ENCODE data around the gene PHACTR3. TPM values are rescaled to one million over a fixed set of nuclear protein-coding genes. Genes with fewer than 3 reads are reported as not detected.

PHACTR3 gene
- polyA plus RNA-seq, 1 donor = 5.5 TPM

DNA sequence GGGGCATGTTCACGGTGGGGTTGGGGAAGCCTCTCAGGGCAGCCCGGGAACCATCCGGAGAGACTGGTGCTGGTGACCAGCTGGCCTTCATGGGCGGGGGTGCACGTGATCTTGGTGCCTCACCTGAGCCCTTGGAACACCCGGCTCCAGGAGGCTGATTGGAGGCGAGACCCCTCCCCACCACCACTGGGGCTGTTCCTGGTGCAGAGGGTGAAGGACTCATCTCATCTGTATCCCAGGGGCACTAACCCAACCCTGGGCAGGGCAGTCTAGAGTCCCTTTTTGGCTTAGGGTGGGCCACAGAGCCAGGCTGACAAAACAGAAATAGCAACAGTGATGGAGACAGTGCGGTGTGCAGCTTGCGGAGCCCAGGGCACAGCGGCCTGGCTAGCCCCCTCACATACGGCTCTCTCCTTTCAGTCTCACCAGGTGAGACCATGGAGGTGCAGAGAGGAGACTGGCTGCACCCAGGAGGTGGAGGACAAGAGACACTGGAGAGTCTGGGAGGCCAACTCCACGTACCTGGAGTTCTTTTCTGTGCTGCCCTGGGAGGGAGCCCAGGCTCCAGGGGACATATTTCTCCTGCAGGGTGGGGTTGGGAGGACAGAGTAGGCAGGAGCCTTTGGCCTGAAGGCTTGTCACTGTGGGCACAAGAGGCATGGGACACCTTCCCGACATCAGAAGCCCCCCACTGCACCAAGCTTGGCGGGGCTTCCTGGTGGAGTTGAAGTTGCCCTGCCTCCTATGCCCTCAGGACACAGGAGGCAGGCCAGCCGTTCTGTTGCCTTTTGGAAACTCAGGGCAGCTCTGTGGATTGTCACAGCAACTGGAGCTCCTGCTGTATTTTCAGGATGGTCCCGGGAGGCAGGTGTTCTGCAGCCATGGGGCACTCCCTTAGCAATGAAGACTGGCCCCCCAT is 223.1 kb downstream of the PHACTR3 start:
- DNase-seq (ENCODE audit: low read depth) = no peak

GRCh38 chr20:59828125-59829053 is 224.0 kb downstream of the PHACTR3 start:
- no peak for DNase-seq (ENCODE audit: low read depth)

- DNase-seq (ENCODE audit: low read depth) = no peak
Measured at GRCh38 chr20:59829054-59829785, 224.9 kb downstream of the PHACTR3 start.

- no peak for DNase-seq (ENCODE audit: low read depth)
Measured at GRCh38 chr20:59829786-59830664, 225.7 kb downstream of the PHACTR3 start.

GRCh38 chr20:59830665-59831023 is 226.3 kb downstream of the PHACTR3 start:
- DNase-seq (ENCODE audit: low read depth) = no peak

- DNase-seq (ENCODE audit: low read depth) = no peak
Measured at GRCh38 chr20:59831024-59831915, 226.9 kb downstream of the PHACTR3 start.

DNA sequence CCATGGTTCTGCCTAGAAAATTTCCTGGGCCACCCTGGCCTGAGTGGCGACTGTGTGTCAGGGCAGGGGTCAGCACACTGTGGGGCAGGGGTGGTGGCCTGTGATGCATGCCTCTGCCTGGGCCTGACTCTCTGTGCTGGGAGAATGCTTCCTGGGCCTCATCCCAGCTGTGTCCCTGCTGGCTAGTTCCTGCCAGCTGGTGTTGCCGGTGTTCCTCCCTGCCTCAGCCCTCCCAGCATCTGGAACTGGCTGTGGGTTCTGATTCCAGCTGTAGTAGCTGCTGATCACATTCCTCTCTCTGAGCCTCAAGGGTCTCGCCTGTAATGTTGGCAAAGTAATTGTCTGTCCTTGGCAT is 227.6 kb downstream of the PHACTR3 start:
- no peak for DNase-seq (ENCODE audit: low read depth)

GRCh38 chr20:59832406-59833363 is 228.3 kb downstream of the PHACTR3 start:
- DNase-seq (ENCODE audit: low read depth) = no peak

- DNase-seq (ENCODE audit: low read depth) = no peak
Measured at GRCh38 chr20:59835057-59835447, 230.7 kb downstream of the PHACTR3 start.

DNA sequence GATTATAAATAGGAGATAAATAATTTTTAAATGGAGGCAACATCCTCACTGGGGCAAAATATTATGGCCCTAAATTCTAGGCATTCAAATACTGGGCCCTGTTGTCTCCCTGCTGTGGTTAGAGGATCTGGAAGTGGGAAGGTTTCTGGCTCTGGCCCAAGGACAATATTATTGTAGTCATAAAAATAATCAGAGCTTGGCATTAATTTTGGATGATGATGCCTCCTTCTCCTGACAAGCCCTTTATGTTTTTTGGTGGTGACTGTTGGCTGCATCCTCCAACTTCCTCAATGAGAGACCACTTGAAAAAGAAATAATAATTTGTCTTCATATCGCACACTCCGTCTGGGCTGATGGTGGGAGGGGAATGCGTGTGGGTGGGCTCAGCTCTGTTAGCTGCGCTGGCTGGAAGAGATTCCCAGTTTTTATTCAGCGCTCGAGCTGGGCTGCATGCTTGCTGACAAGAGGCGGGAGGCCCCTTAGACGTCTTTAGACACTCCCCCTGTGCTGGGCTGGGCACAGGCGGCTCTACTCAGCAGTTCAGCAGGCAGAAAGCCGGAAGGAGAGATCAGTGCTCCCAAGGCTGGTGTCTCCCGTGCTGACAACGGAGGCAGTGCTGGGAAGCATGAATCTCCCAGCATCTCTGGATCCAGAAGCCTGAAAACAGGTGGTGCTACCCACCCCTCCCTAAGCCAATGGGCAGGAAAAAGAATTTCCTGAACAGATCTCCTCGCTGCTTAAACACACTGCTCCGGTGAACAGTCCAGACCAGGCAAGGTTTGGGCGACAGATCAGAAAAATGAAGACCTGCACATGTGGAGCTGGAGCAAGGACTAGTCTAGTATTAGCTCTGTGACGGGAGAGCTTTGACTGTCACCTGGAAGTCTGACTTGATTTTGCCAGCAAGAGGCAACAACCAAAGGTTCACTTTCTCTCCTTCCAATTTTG is 231.4 kb downstream of the PHACTR3 start:
- no peak for DNase-seq (ENCODE audit: low read depth)

DNA sequence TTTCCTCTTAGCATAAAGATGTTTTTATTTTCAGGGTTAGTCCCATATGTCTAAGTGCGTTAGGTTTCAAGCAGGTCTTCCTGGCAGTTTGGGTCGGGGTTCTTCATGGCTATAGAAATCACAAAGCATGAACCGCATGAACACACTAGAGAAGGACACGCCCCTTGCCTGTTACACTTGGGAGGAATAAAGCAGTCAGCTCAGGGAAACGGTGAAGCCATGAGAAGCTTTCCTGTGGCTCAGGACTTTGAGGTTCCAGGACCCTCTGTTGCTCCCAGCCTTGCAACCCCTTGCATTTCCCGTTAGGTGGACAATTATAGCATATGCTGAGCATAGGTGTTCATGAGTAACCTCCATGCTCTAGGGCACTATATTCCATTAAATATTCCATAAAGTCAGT is 232.4 kb downstream of the PHACTR3 start:
- no peak for DNase-seq (ENCODE audit: low read depth)

DNA sequence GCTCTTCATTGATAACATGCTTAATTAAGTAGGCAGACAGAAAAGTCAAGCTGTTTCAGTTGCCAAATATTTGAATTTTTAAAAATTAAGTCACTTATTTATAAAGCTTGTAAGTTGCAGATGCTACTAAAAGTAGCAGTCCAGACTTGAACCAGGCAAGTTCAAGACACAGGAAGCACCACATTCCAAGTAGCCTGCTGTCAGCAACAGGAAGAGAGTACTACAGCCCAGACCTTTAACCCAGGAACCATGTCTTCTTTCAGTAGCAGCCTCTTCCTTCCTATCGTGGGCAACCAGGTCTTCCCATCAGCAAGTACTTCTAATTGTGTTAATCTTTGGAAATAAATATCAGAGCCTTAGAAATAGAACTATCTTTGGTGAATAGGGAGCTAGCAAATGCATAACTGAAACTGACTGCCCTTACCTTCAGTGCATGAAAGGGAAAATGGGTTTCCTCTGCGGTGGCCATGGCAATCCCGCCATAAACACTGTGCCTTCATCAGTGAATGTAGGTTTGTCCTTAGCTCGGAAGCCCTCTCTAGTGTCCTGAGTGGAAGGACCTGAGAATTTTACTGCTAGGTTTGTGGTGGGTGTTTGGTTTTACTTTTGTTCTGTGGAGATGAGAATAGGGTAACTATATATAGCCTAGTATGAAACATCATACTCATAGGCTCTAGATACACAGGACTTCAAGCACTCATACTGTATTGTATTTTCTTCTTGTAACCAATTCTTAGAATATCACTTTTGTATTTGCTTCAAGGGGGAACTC is 233.5 kb downstream of the PHACTR3 start:
- DNase-seq (ENCODE audit: low read depth) = no peak

GRCh38 chr20:59839400-59839799 is 235.1 kb downstream of the PHACTR3 start:
- DNase-seq (ENCODE audit: low read depth) = no peak

DNA sequence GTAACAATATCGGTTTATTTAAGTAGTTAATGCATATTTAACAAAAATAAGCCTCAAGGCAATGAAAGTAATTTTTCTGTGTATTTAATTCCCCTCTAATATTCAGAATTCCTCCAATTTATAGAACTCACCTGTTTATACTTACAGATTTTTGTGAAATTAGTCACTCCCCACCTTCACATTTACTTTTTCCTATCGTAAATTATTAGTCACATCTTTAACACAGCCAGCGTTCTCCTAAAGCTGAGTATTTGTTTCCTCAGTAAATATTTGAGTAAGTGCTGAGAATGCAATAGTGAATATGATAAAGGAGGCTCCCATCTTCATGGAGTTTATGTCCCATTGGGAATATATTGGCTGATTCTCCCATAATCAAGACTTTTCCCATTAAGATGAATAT is 241.1 kb downstream of the PHACTR3 start:
- DNase-seq (ENCODE audit: low read depth) = no peak

GRCh38 chr20:59848182-59848581 is 243.8 kb downstream of the PHACTR3 start:
- no peak for DNase-seq (ENCODE audit: low read depth)

DNA sequence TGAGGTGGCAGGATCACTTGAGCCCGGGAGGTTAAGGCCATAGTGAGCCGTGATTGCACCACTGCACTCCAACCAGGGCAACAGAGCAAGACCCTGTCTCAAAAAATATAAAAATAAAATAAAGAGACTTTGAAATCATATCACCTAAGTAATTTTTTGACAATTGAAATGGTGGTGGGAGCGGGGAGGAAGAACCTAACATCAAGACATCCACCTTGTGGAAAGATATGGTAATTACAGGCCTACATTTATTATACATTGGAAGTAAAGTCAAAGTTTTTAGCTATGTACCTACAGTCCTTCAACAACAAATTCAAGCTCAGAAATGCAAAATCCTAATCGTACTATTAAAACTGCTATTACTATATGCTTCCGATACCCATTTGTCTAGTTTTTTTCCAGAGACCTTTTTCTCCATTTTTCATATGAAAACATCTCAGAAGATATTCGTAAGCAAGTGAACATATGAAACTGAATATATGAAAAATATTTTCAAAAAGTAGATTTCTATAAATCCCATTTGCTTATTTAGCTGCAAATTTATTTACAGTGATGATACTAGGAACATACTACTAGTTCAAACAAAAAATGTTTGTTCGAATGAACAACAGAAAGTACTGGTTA is 245.8 kb downstream of the PHACTR3 start:
- DNase-seq (ENCODE audit: low read depth) = peak; percentile 36

Data from forelimb muscle (tissue), 1 donor.